ENCODE data around the gene EIF2S3. TPM values are rescaled to one million over a fixed set of nuclear protein-coding genes. Genes with fewer than 3 reads are reported as not detected.
A peak's percentile ranks its signal among the peaks of the same experiment; 100 is the strongest.

The EIF2S3 gene
- total and polyA plus RNA-seq, 10 of the 15 experiments (the other 5 are each of a cell fraction or from before 2014, with no cell fraction given): 115 to 385 (median 201) TPM

- peak; percentile 32; the same call in 1 of the 2 replicates for TF ChIP-seq ZNF687 (IDR thresholded peaks at IDR 0.05)
- TF ChIP-seq RAD51 (IDR thresholded peaks at IDR 0.05): no peak
- no peak for TF ChIP-seq ESRRA (IDR thresholded peaks at IDR 0.05; ENCODE audit: low read length)
- TF ChIP-seq STAT3 (IDR thresholded peaks at IDR 0.05; ENCODE audit: low read depth, low read length): no peak
- TF ChIP-seq ATF7 (IDR thresholded peaks at IDR 0.05; ENCODE audit: low read depth): no peak
- no peak for TF ChIP-seq HDGF (IDR thresholded peaks at IDR 0.05)
- TF ChIP-seq ZBTB11 (CRISPR knock-in tag; IDR thresholded peaks at IDR 0.05): no peak
- TF ChIP-seq TCF7 (IDR thresholded peaks at IDR 0.05; ENCODE audit: borderline replicate concordance): no peak
- TF ChIP-seq NR2F1 (conservative IDR thresholded peaks at IDR 0.05): no peak
- peak; percentile 71 for TF ChIP-seq PML (IDR thresholded peaks at IDR 0.05; ENCODE audit: low read length)
- TF ChIP-seq CBFB (IDR thresholded peaks at IDR 0.05; ENCODE audit: low read depth): no peak
- no peak for TF ChIP-seq MYC (IDR thresholded peaks at IDR 0.05; ENCODE audit: insufficient read depth, insufficient read length, insufficient replicate concordance, low read length, severe bottlenecking)
- no peak for TF ChIP-seq ZNF592 (IDR thresholded peaks at IDR 0.05)
- no peak for TF ChIP-seq SKIL (IDR thresholded peaks at IDR 0.05; ENCODE audit: low read depth, poor library complexity, severe bottlenecking)
- TF ChIP-seq SPI1 (IDR thresholded peaks at IDR 0.05; ENCODE audit: borderline replicate concordance, insufficient read depth, low read depth, low read length): no peak
These were observed 29.7 kb upstream of the EIF2S3 start (continued) for GRCh38 chrX:24024819-24025740.
